ENCODE measurements around the gene CHRDL1. TPM values are rescaled to one million over a fixed set of nuclear protein-coding genes. Genes with fewer than 3 reads are reported as not detected.

Gene CHRDL1
- total RNA-seq, 1 experiment from 2014 or later: 0.89 TPM

DNA sequence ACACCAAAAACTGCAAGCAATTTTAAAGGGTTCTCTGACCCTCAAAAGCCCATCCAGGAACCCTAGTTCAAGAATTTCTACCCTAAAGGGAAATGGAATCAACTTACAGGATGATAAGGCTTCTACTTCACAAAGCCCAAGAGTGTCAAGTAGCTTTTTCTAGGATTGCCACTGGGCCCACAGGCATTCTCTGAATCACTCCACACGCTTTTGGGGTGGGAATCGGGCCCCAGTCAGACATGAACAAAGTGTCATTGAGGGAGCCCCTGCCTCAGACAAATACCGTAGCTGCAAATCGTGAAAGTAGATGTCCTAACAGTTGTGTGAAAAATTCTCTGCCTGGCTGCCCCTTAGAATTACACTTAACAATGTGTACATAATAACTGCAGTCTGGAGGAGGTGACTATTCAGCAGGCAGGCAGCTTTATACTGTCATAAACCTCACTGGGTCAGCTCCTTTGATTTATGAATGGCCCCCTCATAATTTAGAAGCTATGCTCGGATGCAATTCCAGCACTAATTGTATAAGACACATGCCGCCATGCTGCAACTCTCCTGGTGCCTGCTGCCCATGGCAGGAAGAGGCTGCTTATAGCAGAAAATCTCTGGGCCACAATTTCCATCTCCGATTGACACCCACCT, 36.7 kb downstream of the CHRDL1 start:
- H3K4me1 ChIP-seq (replicated peaks): no peaks in the 10 kb centered on the region
- H3K4me3 ChIP-seq: no peak overlapping the region
- H3K9me3 ChIP-seq (replicated peaks): no peaks in the 10 kb centered on the region
- no peak overlapping the region for H3K27ac ChIP-seq
- no peak for DNase-seq (ENCODE audit: low read depth in 1 of 2, low spot score in 2 of 2)
- H3K27me3 ChIP-seq (replicated peaks): no peaks in the 10 kb centered on the region
- no peaks in the 10 kb centered on the region for H3K36me3 ChIP-seq

DNA sequence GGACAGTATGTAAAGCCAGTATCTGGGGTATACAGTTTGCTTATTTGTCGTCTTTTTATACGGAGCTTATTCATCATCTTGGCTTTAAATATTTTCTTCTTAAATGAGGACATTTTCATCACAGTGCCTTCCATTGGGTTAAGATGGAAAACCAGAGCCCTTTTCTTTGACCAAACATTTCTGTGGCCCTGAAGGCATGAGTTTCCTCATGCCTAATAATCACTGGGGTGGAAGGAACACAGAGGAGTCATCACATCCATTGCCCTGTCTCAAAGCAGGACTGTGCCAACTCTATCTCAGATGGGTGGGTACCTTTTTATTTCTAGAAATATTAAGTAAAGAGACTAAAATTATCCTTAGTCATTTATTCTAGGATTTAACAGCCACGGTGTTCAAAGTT, 40.0 kb downstream of the CHRDL1 start:
- no peaks in the 10 kb centered on the region for H3K27me3 ChIP-seq (replicated peaks)
- H3K36me3 ChIP-seq: no peaks in the 10 kb centered on the region
- H3K27ac ChIP-seq: no peak overlapping the region
- H3K4me1 ChIP-seq (replicated peaks): no peaks in the 10 kb centered on the region
- DNase-seq (ENCODE audit: low read depth in 1 of 2, low spot score in 2 of 2): no peak
- H3K9me3 ChIP-seq (replicated peaks): no peaks in the 10 kb centered on the region
- no peak overlapping the region for H3K4me3 ChIP-seq

DNA sequence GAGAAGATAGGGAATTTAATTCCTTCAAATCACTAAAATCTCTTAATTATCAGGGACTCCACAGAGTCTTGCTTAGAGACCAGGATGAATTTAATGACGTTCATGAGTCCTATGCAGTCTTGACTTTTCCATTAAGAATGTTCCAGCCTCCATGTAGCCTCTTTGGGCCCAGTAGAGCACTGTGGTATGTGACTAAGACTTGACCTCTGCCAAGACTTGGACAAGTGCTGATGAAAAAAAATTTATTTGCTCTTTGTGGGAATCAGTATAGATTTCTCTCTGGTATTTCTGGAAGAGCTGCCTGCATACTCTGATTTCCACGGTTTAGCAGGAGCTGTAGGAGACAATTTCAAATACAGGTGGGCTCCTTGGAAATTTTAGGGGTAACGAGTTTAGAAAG, 40.6 kb downstream of the CHRDL1 start:
- Histone ChIP-seq H3K4me3 (no peak overlapping the region), H3K27ac (no peak overlapping the region), H3K9me3 (replicated peaks) (no peaks in the 10 kb centered on the region), H3K36me3 (no peaks in the 10 kb centered on the region), H3K27me3 (replicated peaks) (no peaks in the 10 kb centered on the region), H3K4me1 (replicated peaks) (no peaks in the 10 kb centered on the region)
- no peak for DNase-seq (ENCODE audit: low read depth in 1 of 2, low spot score in 2 of 2)

- H3K27ac ChIP-seq: no peak overlapping the region
- no peak for DNase-seq (ENCODE audit: low read depth in 1 of 2, low spot score in 2 of 2)
- no peaks in the 10 kb centered on the region for H3K36me3 ChIP-seq
- H3K9me3 ChIP-seq (replicated peaks): no peaks in the 10 kb centered on the region
- no peak overlapping the region for H3K4me3 ChIP-seq
- H3K4me1 ChIP-seq (replicated peaks): no peaks in the 10 kb centered on the region
- no peaks in the 10 kb centered on the region for H3K27me3 ChIP-seq (replicated peaks)
Measured at GRCh38 chrX:110750526-110751189, 45.0 kb downstream of the CHRDL1 start.

DNA sequence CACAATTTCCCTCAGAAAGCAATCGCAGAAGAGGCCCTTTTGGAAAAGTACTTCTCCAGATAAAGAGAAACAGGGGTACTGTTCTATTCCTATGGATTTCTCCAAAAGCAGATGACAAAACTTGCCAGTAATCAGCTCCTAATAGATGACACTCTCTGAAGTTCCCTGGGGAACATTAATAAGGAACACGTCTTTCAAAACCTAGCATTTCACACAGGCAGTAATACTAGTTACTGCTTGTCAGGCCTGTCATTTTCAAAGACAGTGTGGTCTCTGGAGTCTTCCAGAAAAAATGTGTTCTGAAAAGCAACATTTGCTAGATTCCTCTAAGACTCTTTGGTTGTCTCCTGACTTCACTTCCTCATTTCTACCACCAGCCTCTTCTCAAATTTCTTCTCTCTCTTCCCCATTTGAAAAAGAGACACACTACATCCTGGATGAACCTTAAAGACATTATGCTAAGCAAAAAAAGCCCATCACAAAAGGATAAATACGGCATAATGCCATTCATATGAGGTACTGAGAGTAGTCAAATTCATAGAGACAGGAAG, 47.3 kb downstream of the CHRDL1 start:
- Histone ChIP-seq H3K4me1 (replicated peaks) (no peaks in the 10 kb centered on the region), H3K4me3 (no peak overlapping the region), H3K9me3 (replicated peaks) (no peaks in the 10 kb centered on the region), H3K27me3 (replicated peaks) (no peaks in the 10 kb centered on the region), H3K27ac (no peak overlapping the region), H3K36me3 (no peaks in the 10 kb centered on the region)
- no peak for DNase-seq (ENCODE audit: low read depth in 1 of 2, low spot score in 2 of 2)

DNA sequence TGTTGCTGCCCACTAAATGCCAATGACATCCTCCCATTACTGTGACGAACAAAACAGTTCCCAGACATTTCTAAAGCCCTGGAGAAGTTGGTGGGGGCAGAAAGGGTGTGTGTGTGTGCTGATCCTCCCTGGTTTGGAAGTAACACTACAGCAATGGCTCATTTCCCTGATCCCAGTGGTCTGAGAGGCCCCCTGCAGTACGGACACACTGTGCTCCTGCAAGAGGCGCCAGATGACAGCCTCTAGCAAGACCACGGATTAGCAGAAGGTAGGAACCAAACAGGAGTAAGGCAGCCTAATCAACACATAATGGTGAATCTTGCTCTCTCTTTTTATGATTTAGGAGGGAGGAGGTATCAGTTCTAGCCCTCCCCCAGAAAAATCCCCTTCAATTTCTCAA, 49.6 kb downstream of the CHRDL1 start:
- no peak for DNase-seq (ENCODE audit: low read depth in 1 of 2, low spot score in 2 of 2)
- no peak overlapping the region for H3K27ac ChIP-seq
- no peak overlapping the region for H3K4me3 ChIP-seq
- H3K4me1 ChIP-seq (replicated peaks): peaks cover 7% of the 10 kb centered on the region
- no peaks in the 10 kb centered on the region for H3K27me3 ChIP-seq (replicated peaks)
- no peaks in the 10 kb centered on the region for H3K36me3 ChIP-seq
- no peaks in the 10 kb centered on the region for H3K9me3 ChIP-seq (replicated peaks)

GRCh38 chrX:110745288-110745687, 50.3 kb downstream of the CHRDL1 start:
- no peaks in the 10 kb centered on the region for H3K27me3 ChIP-seq (replicated peaks)
- no peaks in the 10 kb centered on the region for H3K36me3 ChIP-seq
- no peak for DNase-seq (ENCODE audit: low read depth in 1 of 2, low spot score in 2 of 2)
- H3K27ac ChIP-seq: no peak overlapping the region
- no peak overlapping the region for H3K4me3 ChIP-seq
- H3K9me3 ChIP-seq (replicated peaks): no peaks in the 10 kb centered on the region
- H3K4me1 ChIP-seq (replicated peaks): peaks cover 10% of the 10 kb centered on the region

DNA sequence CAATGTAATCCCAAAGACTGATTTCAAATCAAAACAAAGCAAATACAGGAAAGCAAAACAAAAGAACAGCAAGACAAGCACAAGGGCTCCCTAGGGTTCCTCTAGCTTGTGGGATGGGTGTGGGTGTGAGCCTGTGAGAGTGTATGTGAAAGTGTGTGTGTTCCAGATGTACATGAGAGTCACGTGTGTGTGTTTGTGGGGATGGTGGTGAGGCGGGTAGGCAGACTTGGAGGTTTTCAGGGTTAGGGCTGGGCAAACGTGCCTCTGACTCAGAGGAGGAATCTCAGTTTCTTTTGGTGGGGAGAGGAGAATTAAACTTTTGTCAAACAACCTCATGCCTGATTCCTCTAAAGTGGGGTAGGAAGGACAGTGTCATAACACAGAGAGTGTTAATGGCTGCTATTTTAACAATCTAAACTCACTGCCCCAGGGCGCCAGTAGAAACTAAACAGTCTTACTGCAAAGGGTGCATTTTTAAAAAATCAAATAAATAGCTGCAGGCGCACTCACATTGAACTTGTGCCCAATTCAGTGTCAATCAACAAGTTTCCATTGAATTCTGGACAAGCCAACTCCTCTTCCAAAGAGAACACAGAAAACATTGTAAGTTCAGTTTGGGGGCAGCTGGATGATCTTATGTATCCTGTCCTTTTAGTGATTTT, 51.8 kb downstream of the CHRDL1 start:
- DNase-seq (ENCODE audit: low read depth in 1 of 2, low spot score in 2 of 2): no peak
- Histone ChIP-seq H3K27ac (no peak overlapping the region), H3K4me3 (no peak overlapping the region), H3K9me3 (replicated peaks) (no peaks in the 10 kb centered on the region), H3K27me3 (replicated peaks) (no peaks in the 10 kb centered on the region), H3K4me1 (replicated peaks) (peaks cover 10% of the 10 kb centered on the region), H3K36me3 (no peaks in the 10 kb centered on the region)

DNA sequence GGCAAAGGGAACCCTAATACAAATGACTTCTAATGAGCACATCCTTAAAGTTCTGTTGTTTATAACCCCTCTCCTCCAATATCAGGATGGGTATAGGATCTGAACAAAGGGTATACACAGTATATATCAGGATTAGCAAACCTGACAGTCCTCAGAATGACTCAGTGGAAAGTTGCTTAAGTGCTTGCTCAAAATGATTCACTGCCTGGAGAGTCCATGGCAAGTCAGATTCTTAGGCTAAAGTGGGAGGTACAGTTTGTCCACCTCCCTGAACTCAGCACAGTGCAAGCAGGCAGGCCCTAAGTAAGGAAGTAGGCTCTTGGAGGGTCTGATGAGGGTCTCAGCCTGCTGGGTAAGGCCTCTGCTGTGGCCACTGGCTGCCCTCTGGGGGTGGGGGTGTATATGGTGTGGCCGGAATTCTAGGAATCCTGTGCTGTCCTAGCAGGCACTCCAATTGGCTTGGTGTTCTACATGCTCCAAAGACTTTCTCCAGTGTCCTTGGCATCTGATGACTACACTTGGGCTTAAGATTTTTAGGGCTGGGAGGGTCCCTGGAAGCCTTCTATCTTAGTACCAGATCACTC, 54.3 kb downstream of the CHRDL1 start:
- Histone ChIP-seq H3K27ac (no peak overlapping the region), H3K27me3 (replicated peaks) (no peaks in the 10 kb centered on the region), H3K9me3 (replicated peaks) (no peaks in the 10 kb centered on the region), H3K4me3 (no peak overlapping the region), H3K36me3 (no peaks in the 10 kb centered on the region), H3K4me1 (replicated peaks) (peaks cover 10% of the 10 kb centered on the region)
- no peak for DNase-seq (ENCODE audit: low read depth in 1 of 2, low spot score in 2 of 2)

GRCh38 chrX:110734894-110735541, 60.6 kb downstream of the CHRDL1 start:
- H3K4me3 ChIP-seq: no peak overlapping the region
- no peaks in the 10 kb centered on the region for H3K36me3 ChIP-seq
- H3K9me3 ChIP-seq (replicated peaks): no peaks in the 10 kb centered on the region
- H3K4me1 ChIP-seq (replicated peaks): peaks cover 7% of the 10 kb centered on the region; the same call in 1 of the 2 replicates
- DNase-seq (ENCODE audit: low read depth in 1 of 2, low spot score in 2 of 2): peak in 1 of 2 experiments; percentile 9
- no peak overlapping the region for H3K27ac ChIP-seq
- H3K27me3 ChIP-seq (replicated peaks): no peaks in the 10 kb centered on the region

DNA sequence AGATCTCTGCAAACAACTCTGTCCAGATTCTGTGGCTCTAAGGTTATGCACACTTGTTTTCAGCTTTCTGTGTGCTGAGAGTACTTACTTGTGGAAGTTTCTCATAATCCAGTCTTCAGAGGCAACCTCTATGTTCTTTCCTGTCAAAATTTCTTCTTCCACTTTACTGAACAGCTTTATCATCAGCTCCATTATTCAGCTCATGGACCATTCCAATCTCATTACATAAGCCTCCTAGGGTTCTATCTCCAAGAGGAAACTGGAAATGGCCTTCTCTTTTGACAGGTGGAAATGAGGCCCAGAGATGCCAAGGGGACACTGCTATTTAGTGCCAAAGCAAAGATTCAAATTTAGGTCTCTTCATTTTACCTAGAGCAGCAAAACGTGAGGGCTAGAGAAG, 61.3 kb downstream of the CHRDL1 start:
- Histone ChIP-seq H3K27ac (no peak overlapping the region), H3K27me3 (replicated peaks) (no peaks in the 10 kb centered on the region), H3K4me3 (no peak overlapping the region), H3K4me1 (replicated peaks) (peaks cover 7% of the 10 kb centered on the region; the same call in 1 of the 2 replicates), H3K36me3 (no peaks in the 10 kb centered on the region), H3K9me3 (replicated peaks) (no peaks in the 10 kb centered on the region)
- no peak for DNase-seq (ENCODE audit: low read depth in 1 of 2, low spot score in 2 of 2)

DNA sequence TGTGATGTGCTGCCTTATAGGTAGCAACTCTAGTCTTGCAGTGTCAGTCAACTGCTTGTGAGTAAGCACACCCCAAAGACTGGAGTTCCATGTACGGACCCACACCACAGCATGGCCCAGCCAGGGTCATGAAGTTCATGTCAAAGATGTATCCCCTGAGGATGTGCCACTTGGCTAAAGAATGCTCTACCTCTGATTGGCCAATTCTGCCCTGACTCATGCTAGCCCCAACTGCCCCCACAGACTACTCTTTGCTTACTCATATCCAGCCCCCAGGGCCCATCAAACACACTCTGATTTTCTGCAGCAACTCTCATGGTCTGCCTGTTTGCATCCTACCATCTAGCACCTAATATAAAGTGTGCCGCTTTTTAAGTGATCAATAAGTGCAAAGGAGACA, 62.5 kb downstream of the CHRDL1 start:
- H3K27me3 ChIP-seq (replicated peaks): no peaks in the 10 kb centered on the region
- no peak overlapping the region for H3K4me3 ChIP-seq
- no peak overlapping the region for H3K27ac ChIP-seq
- H3K4me1 ChIP-seq (replicated peaks): peaks cover 7% of the 10 kb centered on the region; the same call in 1 of the 2 replicates
- DNase-seq (ENCODE audit: low read depth in 1 of 2, low spot score in 2 of 2): no peak
- H3K36me3 ChIP-seq: no peaks in the 10 kb centered on the region
- H3K9me3 ChIP-seq (replicated peaks): no peaks in the 10 kb centered on the region

DNA sequence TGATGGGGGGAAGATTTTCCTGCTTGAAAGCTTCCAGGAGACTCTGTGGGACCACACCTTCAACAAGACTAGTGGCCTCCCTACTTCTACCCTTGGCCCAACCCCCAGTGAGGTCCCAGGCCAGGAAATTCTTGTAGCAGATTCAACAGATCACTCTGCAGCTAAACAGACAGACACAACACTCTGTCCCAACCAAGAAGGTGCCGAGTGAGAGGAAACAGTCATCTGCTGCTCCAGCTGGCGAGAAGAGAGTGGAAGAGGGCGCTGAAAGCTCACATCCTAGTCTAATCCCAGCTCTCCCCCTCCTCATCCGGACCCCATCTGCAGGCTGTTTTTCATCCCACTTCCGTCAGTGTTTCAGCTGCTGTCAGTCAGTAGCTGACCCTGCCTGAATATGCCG, 63.4 kb downstream of the CHRDL1 start:
- H3K9me3 ChIP-seq (replicated peaks): no peaks in the 10 kb centered on the region
- no peak overlapping the region for H3K27ac ChIP-seq
- DNase-seq (ENCODE audit: low read depth in 1 of 2, low spot score in 2 of 2): no peak
- peaks cover 7% of the 10 kb centered on the region; the same call in 1 of the 2 replicates for H3K4me1 ChIP-seq (replicated peaks)
- no peak overlapping the region for H3K4me3 ChIP-seq
- no peaks in the 10 kb centered on the region for H3K36me3 ChIP-seq
- H3K27me3 ChIP-seq (replicated peaks): no peaks in the 10 kb centered on the region
